ENCODE data around the gene UBE2L5.

The UBE2L5 gene

GRCh38 chr13:30415430-30416030 is 6.8 kb upstream of the UBE2L5 start:
- H3K27ac ChIP-seq = no peak overlapping the region
- TF ChIP-seq ZFX (IDR thresholded peaks at IDR 0.05) = no peak
- no peak for TF ChIP-seq CTCF (conservative IDR thresholded peaks at IDR 0.05)

- TF ChIP-seq ZFX (IDR thresholded peaks at IDR 0.05) (no peak), CTCF (conservative IDR thresholded peaks at IDR 0.05) (no peak)
- no peak overlapping the region for H3K27ac ChIP-seq
Measured at GRCh38 chr13:30416471-30416870, 5.8 kb upstream of the UBE2L5 start.

- H3K27ac ChIP-seq = no peak overlapping the region
- TF ChIP-seq CTCF (conservative IDR thresholded peaks at IDR 0.05) (no peak), ZFX (IDR thresholded peaks at IDR 0.05) (no peak)
Measured at GRCh38 chr13:30418075-30418716, 4.1 kb upstream of the UBE2L5 start.

- H3K27ac ChIP-seq = no peak overlapping the region
Measured at GRCh38 chr13:30418717-30419459, 3.4 kb upstream of the UBE2L5 start.

GRCh38 chr13:30421093-30422053 is 920 bp upstream of the UBE2L5 start:
- no peak for TF ChIP-seq CTCF (conservative IDR thresholded peaks at IDR 0.05)
- TF ChIP-seq ZFX (IDR thresholded peaks at IDR 0.05) = peak; percentile 72; the same call in 1 of the 2 replicates
- H3K27ac ChIP-seq = peak overlapping the region; percentile 81

More at GRCh38 chr13:30418717-30419459, 3.4 kb upstream of the UBE2L5 start:
- no peak for TF ChIP-seq ZFX (IDR thresholded peaks at IDR 0.05)
- no peak for TF ChIP-seq CTCF (conservative IDR thresholded peaks at IDR 0.05)

- TF ChIP-seq CTCF (conservative IDR thresholded peaks at IDR 0.05) = no peak
- TF ChIP-seq ZFX (IDR thresholded peaks at IDR 0.05) = no peak
- H3K27ac ChIP-seq = no peak overlapping the region
Measured at GRCh38 chr13:30423891-30424290, 1.6 kb downstream of the UBE2L5 start.
